PC-9 (cell line): ENCODE data around the gene LCN12. TPM values are rescaled to one million over a fixed set of nuclear protein-coding genes. Genes with fewer than 3 reads are reported as not detected.
A peak's percentile ranks its signal among the peaks of the same experiment; 100 is the strongest.

Source experiments
- BruUV-seq: library from RNA; stranded (reverse); fragments of 400-500 nt; replicated peaks from 2 replicates; lab custom pipeline; 2021; lab: Mats Ljungman, UMichigan
- CTCF ChIA-PET: fragments of 300-600 bp; sonication (Branson Sonifier 250); formaldehyde crosslinking; loops from one replicate; lab custom pipeline; 2022; ENCODE audit warnings: antibody characterized with exemption; lab: Charles Lee
- POLR2A ChIA-PET: fragments of 300-600 bp; sonication (Branson Sonifier 250); formaldehyde crosslinking; loops from one replicate; lab custom pipeline; 2022; ENCODE audit warnings: antibody characterized with exemption; ENCODE audit not compliant: unreplicated experiment; lab: Charles Lee
- DNase-seq, 2 experiments: peaks; one replicate each; pipeline versions ENCODE4 v3.0.0 to v3.0.0-alpha.2; 2015 to 2022; ENCODE audit warnings: mixed read lengths in 1 of 2
- H2AFZ ChIP-seq: fragments of 200-600 bp; sonication (generic); 2 replicates; pipeline ENCODE4 v1.8.1; 2017; ENCODE audit warnings: antibody characterized with exemption
- H3F3A ChIP-seq: fragments of 200-600 bp; sonication (generic); 2 replicates; pipeline ENCODE4 v1.8.1; 2017; ENCODE audit warnings: antibody characterized with exemption, mild to moderate bottlenecking, low read depth; ENCODE audit not compliant: insufficient read depth
- H3K27ac ChIP-seq: fragments of 200-600 bp; sonication (generic); 2 replicates; pipeline ENCODE4 v1.6.1; 2016; ENCODE audit warnings: mixed run types
- H3K27me3 ChIP-seq: fragments of 200-600 bp; sonication (generic); 2 replicates; pipeline ENCODE4 v1.6.1; 2016; ENCODE audit warnings: low read depth, mixed run types; ENCODE audit not compliant: insufficient read depth
- H3K36me3 ChIP-seq: fragments of 200-600 bp; sonication (generic); 2 replicates; pipeline ENCODE4 v1.6.1; 2016; ENCODE audit warnings: low read depth, mixed run types
- H3K4me1 ChIP-seq: fragments of 200-600 bp; sonication (generic); replicated peaks from 2 replicates; pipeline ENCODE4 v1.6.1; 2016; ENCODE audit warnings: mixed run types; ENCODE audit not compliant: insufficient read depth
- H3K4me2 ChIP-seq: fragments of 200-600 bp; sonication (generic); 2 replicates; pipeline ENCODE4 v1.6.1; 2017; ENCODE audit warnings: mixed run types
- H3K4me3 ChIP-seq: fragments of 200-600 bp; sonication (generic); 2 replicates; pipeline ENCODE4 v1.6.1; 2016; ENCODE audit warnings: mixed run types
- H3K79me2 ChIP-seq: fragments of 200-600 bp; sonication (generic); 2 replicates; pipeline ENCODE4 v1.6.1; 2017; ENCODE audit warnings: low read depth, mixed run types
- H3K9me2 ChIP-seq: fragments of 200-600 bp; sonication (generic); 2 replicates; pipeline ENCODE4 v1.8.1; 2017; ENCODE audit warnings: mild to moderate bottlenecking; ENCODE audit not compliant: insufficient read depth
- H3K9me3 ChIP-seq: fragments of 200-600 bp; sonication (generic); 2 replicates; pipeline ENCODE4 v1.8.1; 2016; ENCODE audit warnings: low read depth; ENCODE audit not compliant: insufficient read depth
- H4K20me1 ChIP-seq: fragments of 200-600 bp; sonication (generic); 2 replicates; pipeline ENCODE4 v1.8.1; 2017; ENCODE audit not compliant: insufficient read depth
- CTCF ChIP-seq: fragments of 200-600 bp; sonication (generic); conservative IDR thresholded peaks from 2 replicates; pipeline ENCODE4 v1.6.1; 2017; ENCODE audit warnings: mixed run types, antibody characterized with exemption, mild to moderate bottlenecking, moderate library complexity
- EZH2 ChIP-seq: fragments of 200-600 bp; sonication (generic); IDR thresholded peaks from 2 replicates; pipeline ENCODE4 v1.8.0; 2017; ENCODE audit warnings: antibody characterized with exemption, low read depth
- intact Hi-C: fragments of 100-400 bp; cut with micrococcal nuclease; formaldehyde crosslinking; loops from one replicate; pipeline ENCODE4 v1.10.0; 2022; ENCODE audit not compliant: unreplicated experiment
- total RNA-seq: library from RNA; stranded (reverse); gene quantifications from 2 replicates; pipeline ENCODE4 v1.2.3, GENCODE V29; 2021

The LCN12 gene
- total RNA-seq, 1 experiment from 2014 or later = 9.3 TPM

- ChIA-PET CTCF (interaction anchor here (0.6 to 1.0 kb wide), 2 partner anchors 28 to 30 kb away, joined by 4 to 5 read pairs; no protein-coding TSS in a partner anchor), POLR2A (no interaction called here)
- intact Hi-C loops = no loop called here
- no TSS peak for BruUV-seq
- Histone ChIP-seq H3F3A (peaks cover 12% of the 10 kb centered on the region; the same call in 1 of the 2 replicates), H3K27me3 (no peaks in the 10 kb centered on the region), H2AFZ (no peak overlapping the region), H3K4me3 (peak overlapping the region; percentile 38; the same call in 1 of the 2 replicates), H3K79me2 (no peaks in the 10 kb centered on the region), H4K20me1 (no peaks in the 10 kb centered on the region), H3K27ac (no peak overlapping the region), H3K36me3 (no peaks in the 10 kb centered on the region), H3K9me2 (no peaks in the 10 kb centered on the region), H3K4me1 (peaks cover 7% of the 10 kb centered on the region), H3K9me3 (no peaks in the 10 kb centered on the region), H3K4me2 (peak overlapping the region; percentile 66)
- TF ChIP-seq EZH2 (no peak), CTCF (no peak)
- DNase-seq = no peak
Observed at GRCh38 chr9:136977649-136978072, 25.6 kb downstream of the LCN12 start.

GRCh38 chr9:136978073-136978864 is 26.2 kb downstream of the LCN12 start:
- Histone ChIP-seq H3K9me2 (no peaks in the 10 kb centered on the region), H3K27me3 (no peaks in the 10 kb centered on the region), H3K79me2 (no peaks in the 10 kb centered on the region), H3K4me1 (peaks cover 9% of the 10 kb centered on the region), H3F3A (peaks cover 12% of the 10 kb centered on the region; the same call in 1 of the 2 replicates), H4K20me1 (no peaks in the 10 kb centered on the region), H2AFZ (no peak overlapping the region), H3K27ac (no peak overlapping the region), H3K36me3 (no peaks in the 10 kb centered on the region), H3K4me3 (peak overlapping the region; percentile 38; the same call in 1 of the 2 replicates), H3K4me2 (peak overlapping the region; percentile 66), H3K9me3 (no peaks in the 10 kb centered on the region)
- peak in 1 of 2 experiments; percentile 83 for DNase-seq
- TF ChIP-seq CTCF (no peak), EZH2 (no peak)
- no TSS peak for BruUV-seq
- intact Hi-C loops = no loop called here
- CTCF ChIA-PET = interaction anchor here (0.5 to 1.1 kb wide), 12 partner anchors 15 to 767 kb away, joined by 3 to 9 read pairs (median 5); partner anchors contain the start of gene ENTPD2
- POLR2A ChIA-PET = interaction anchor here (0.5 to 1.1 kb wide), 9 partner anchors 14 to 617 kb away, joined by 3 to 21 read pairs (median 10); partner anchors contain the start of genes CLIC3, NRARP and PAXX

GRCh38 chr9:136978865-136979544 is 26.9 kb downstream of the LCN12 start:
- Histone ChIP-seq H3K79me2 (no peaks in the 10 kb centered on the region), H3K4me2 (no peak overlapping the region), H3K36me3 (no peaks in the 10 kb centered on the region), H4K20me1 (no peaks in the 10 kb centered on the region), H3K27ac (no peak overlapping the region), H3K9me3 (no peaks in the 10 kb centered on the region), H3F3A (peaks cover 12% of the 10 kb centered on the region; the same call in 1 of the 2 replicates), H3K27me3 (no peaks in the 10 kb centered on the region), H3K9me2 (no peaks in the 10 kb centered on the region), H2AFZ (no peak overlapping the region), H3K4me3 (no peak overlapping the region), H3K4me1 (peaks cover 9% of the 10 kb centered on the region)
- no peak for TF ChIP-seq EZH2
- TF ChIP-seq CTCF = no peak
- no peak for DNase-seq
- no TSS peak for BruUV-seq
- ChIA-PET POLR2A (interaction anchor here (0.6 to 1.1 kb wide), 6 partner anchors 13 to 617 kb away, joined by 3 to 21 read pairs (median 9); partner anchors contain the start of genes NRARP and PAXX), CTCF (interaction anchor here (0.5 to 1.1 kb wide), 8 partner anchors 21 to 766 kb away, joined by 3 to 9 read pairs (median 4); no protein-coding TSS in a partner anchor)
- intact Hi-C loops = no loop called here
